K562 (cell line): ENCODE measurements around the gene SERPINA6. TPM values are rescaled to one million over a fixed set of nuclear protein-coding genes. Genes with fewer than 3 reads are reported as not detected.

Experiments
- ATAC-seq: fragments of 200-7000 bp; cut with Tn5 transposase; 3 replicates; pipeline ENCODE4 v1.9.1; 2020; ENCODE audit warnings: moderate library complexity
- BruUV-seq: library from RNA; stranded (reverse); fragments of 400-500 nt; replicated peaks from 2 replicates; lab custom pipeline; 2021; lab: Mats Ljungman, UMichigan
- CTCF ChIA-PET: fragments of 300-600 bp; formaldehyde crosslinking; extraction: SDS; loops from one replicate; lab custom pipeline; 2021; ENCODE audit warnings: low intra/inter-chr PET ratio; lab: Yijun Ruan, JAX
- POLR2A ChIA-PET: fragments of 300-600, 350-650 bp; sonication (Branson Sonifier 250); formaldehyde crosslinking; extraction: SDS; loops from one replicate; lab custom pipeline; 2021; ENCODE audit warnings: antibody characterized with exemption, inconsistent platforms; lab: Yijun Ruan, JAX
- DNase-seq, 4 experiments: peaks; one replicate each; pipeline versions ENCODE4 v3.0.0 to v3.0.0-alpha.2; 2011 to 2018; ENCODE audit warnings: low spot score in 3 of 4, mixed read lengths in 3 of 4; ENCODE audit errors: extremely low read depth in 1 of 4
- FAIRE-seq: peaks from 2 replicates; lab custom pipeline; 2011; peaks lifted over from hg19 to GRCh38; lab: Jason Lieb, UNC
- H2AFZ ChIP-seq: 2 replicates; pipeline ENCODE4 v1.6.0; 2011; ENCODE audit warnings: low read depth, low read length, control low read depth, inconsistent platforms
- H3K27ac ChIP-seq: fragments of 200-600 bp; 3 replicates; pipeline ENCODE4 v1.8.0; 2011; ENCODE audit warnings: low read depth, mild to moderate bottlenecking, control low read depth, inconsistent platforms, low read length, moderate library complexity, mixed read lengths; ENCODE audit errors: extremely low read depth
- H3K27me3 ChIP-seq, 2 experiments: fragments of 300-600 bp in 1 of 2; 2 replicates in 1 of 2; 3 replicates in 1 of 2; pipeline versions ENCODE4 v1.6.0 to v1.8.0; 2011; ENCODE audit warnings: inconsistent platforms in 2 of 2, low read length in 2 of 2, mild to moderate bottlenecking in 1 of 2, mixed read lengths in 1 of 2, moderate library complexity in 1 of 2; ENCODE audit not compliant: control insufficient read depth in 2 of 2, insufficient read depth in 2 of 2
- H3K36me3 ChIP-seq: fragments of 300-600 bp; 3 replicates; pipeline ENCODE4 v1.8.0; 2011; ENCODE audit warnings: mild to moderate bottlenecking, low read length, inconsistent platforms; ENCODE audit not compliant: control insufficient read depth, insufficient read depth
- H3K4me1 ChIP-seq, 2 experiments: fragments of 200-600 bp in 1 of 2; replicated peaks in 1 of 2; 2 replicates in 1 of 2; 3 replicates in 1 of 2; pipeline versions ENCODE4 v1.5.1 to v1.8.0; 2011; ENCODE audit warnings: inconsistent platforms in 2 of 2, low read length in 2 of 2, mild to moderate bottlenecking in 1 of 2, mixed read lengths in 1 of 2, moderate library complexity in 1 of 2; ENCODE audit not compliant: control insufficient read depth in 2 of 2, insufficient read depth in 2 of 2
- H3K4me2 ChIP-seq: 2 replicates; pipeline ENCODE4 v1.6.1; 2011; ENCODE audit warnings: low read length, control low read depth, inconsistent platforms, mixed read lengths; ENCODE audit not compliant: insufficient read depth
- H3K4me3 ChIP-seq: fragments of 200-600 bp; sonication (generic), shearing (Covaris generic); 2 replicates; pipeline ENCODE4 v1.5.1; 2016; ENCODE audit warnings: control low read depth, inconsistent platforms
- H3K79me2 ChIP-seq: fragments of 200-600 bp; 3 replicates; pipeline ENCODE4 v1.8.0; 2011; ENCODE audit warnings: low read length, inconsistent platforms; ENCODE audit not compliant: control insufficient read depth, insufficient read depth
- H3K9ac ChIP-seq, 2 experiments: 2 replicates each; pipeline versions ENCODE4 v1.6.0 to v1.6.1; 2011; ENCODE audit warnings: low read depth in 2 of 2, low read length in 2 of 2, control low read depth in 1 of 2, inconsistent platforms in 1 of 2, mild to moderate bottlenecking in 1 of 2, mixed read lengths in 1 of 2; ENCODE audit not compliant: insufficient read depth in 1 of 2
- H3K9me1 ChIP-seq: one replicate; pipeline ENCODE4 v1.6.0; 2011; ENCODE audit warnings: inconsistent platforms, mild to moderate bottlenecking, low read length, moderate library complexity; ENCODE audit not compliant: control insufficient read depth, insufficient read depth
- H3K9me3 ChIP-seq: replicated peaks from 2 replicates; pipeline ENCODE4 v1.5.1; 2011; ENCODE audit warnings: low read depth, low read length, inconsistent platforms; ENCODE audit not compliant: control insufficient read depth, insufficient read depth
- H4K20me1 ChIP-seq: replicated peaks from 2 replicates; pipeline ENCODE4 v1.6.1; 2011; ENCODE audit warnings: low read length, inconsistent platforms, mixed read lengths; ENCODE audit not compliant: control insufficient read depth, insufficient read depth
- BRF2 ChIP-seq: IDR thresholded peaks from 3 replicates; pipeline ENCODE4 v1.6.1; 2011; ENCODE audit warnings: borderline replicate concordance, mild to moderate bottlenecking; ENCODE audit not compliant: insufficient read length, insufficient read depth
- ERF ChIP-seq: fragments of 450-650 bp; formaldehyde crosslinking; IDR thresholded peaks from 2 replicates; pipeline ENCODE4 v1.4.0; 2020; ENCODE audit warnings: mild to moderate bottlenecking, mixed read lengths
- FOSL1 ChIP-seq: fragments of 200-800 bp; sonication (Bioruptor generic); conservative IDR thresholded peaks from 2 replicates; pipeline ENCODE4 v1.6.1; 2016; ENCODE audit warnings: missing genetic modification characterization, missing compliant biosample characterization
- HINFP ChIP-seq: fragments of 450-650 bp; conservative IDR thresholded peaks from 2 replicates; pipeline ENCODE4 v1.6.1; 2016; ENCODE audit warnings: missing genetic modification characterization, low read depth, mild to moderate bottlenecking, control low read depth, missing compliant biosample characterization
- MAFG ChIP-seq: fragments of 450-650 bp; conservative IDR thresholded peaks from 2 replicates; pipeline ENCODE4 v1.6.1; 2016; ENCODE audit warnings: missing genetic modification characterization, missing compliant biosample characterization
- MTA1 ChIP-seq: fragments of 450-650 bp; IDR thresholded peaks from 2 replicates; pipeline ENCODE4 v1.6.1; 2017; ENCODE audit warnings: borderline replicate concordance
- NCOA1 ChIP-seq: fragments of 450-650 bp; IDR thresholded peaks from 2 replicates; pipeline ENCODE4 v1.6.1; 2016; ENCODE audit warnings: low read depth
- RHOXF2B ChIP-seq: fragments of 250-450 bp; sonication (Bioruptor Pico); conservative IDR thresholded peaks from 2 replicates; pipeline ENCODE4 v1.5.1; 2021
- ZKSCAN8 ChIP-seq: fragments of 200-800 bp; sonication (Bioruptor generic); IDR thresholded peaks from 2 replicates; pipeline ENCODE4 v1.6.1; 2016; ENCODE audit warnings: missing genetic modification characterization, missing compliant biosample characterization
- ZNF174 ChIP-seq: fragments of 250-450 bp; sonication (Bioruptor Pico); IDR thresholded peaks from 2 replicates; pipeline ENCODE4 v1.4.0; 2020; ENCODE audit warnings: mild to moderate bottlenecking
- ZNF444 ChIP-seq: fragments of 250-450 bp; sonication (Bioruptor Pico); IDR thresholded peaks from 2 replicates; pipeline ENCODE4 v1.4.0; 2020; ENCODE audit warnings: mild to moderate bottlenecking, moderate library complexity
- WGBS: fragments of 100-300 bp; shearing (Covaris generic); methylation state at CpG from one replicate; pipeline ENCODE4 v1.1.6; 2016; ENCODE audit warnings: low coverage, mixed read lengths; ENCODE audit not compliant: insufficient coverage; ENCODE audit errors: missing lambda C conversion rate; 5-methylcytosine and 5-hydroxymethylcytosine counted together
- in situ Hi-C: fragments of 300-500 bp; cut with MboI; formaldehyde crosslinking; loops from 4 replicates; pipeline ENCODE4 v1.15.0; 2018; ENCODE audit warnings: inconsistent platforms, mixed read lengths
- intact Hi-C: fragments of 100-400 bp; cut with micrococcal nuclease; formaldehyde crosslinking; loops from 2 replicates; pipeline ENCODE4 v1.14.2; 2022
- polyA plus RNA-seq, 8 experiments: library from polyadenylated mRNA; depleted of rRNA in 4 of 8; stranded (reverse) in 5 of 8; unstranded in 3 of 8; fragments of >200 nt; fragmentation: Nextera tagmentation in 2 of 8; fragmentation: Illumina TruSeq in 1 of 8; extraction: Ambion mirVana in 2 of 8; extraction: Trizol in 1 of 8; gene quantifications; 2 replicates each; pipeline versions ENCODE4 v1.2.1 to v1.2.3, GENCODE V29; 2011 to 2014; ENCODE audit warnings: inconsistent platforms in 1 of 8, missing spikeins in 1 of 8
- total RNA-seq, 7 experiments: library from RNA; depleted of rRNA in 6 of 7; stranded (reverse); fragments of >200 nt in 6 of 7; fragmentation: Illumina TruSeq in 2 of 7; extraction: Trizol in 2 of 7; gene quantifications; 2 replicates each; pipeline versions ENCODE4 v1.2.1 to v1.2.3, GENCODE V29; 2011 to 2021; ENCODE audit warnings: low replicate concordance in 1 of 7

Gene SERPINA6
- total and polyA plus RNA-seq, 9 of the 15 experiments (the other 6 are each of a cell fraction or from before 2014, with no cell fraction given) = not detected

- TF ChIP-seq FOSL1 (tag) = no peak
Measured at GRCh38 chr14:94290197-94290596, 32.9 kb downstream of the SERPINA6 start (continued).

GRCh38 chr14:94288610-94289465 is 34.3 kb downstream of the SERPINA6 start:
- no peak overlapping the region for H3K4me3 ChIP-seq
- H3K9ac ChIP-seq = no peak overlapping the region
- ChIA-PET POLR2A (interaction anchor here (0.5 kb wide), 1 partner anchor 174 kb away, joined by 3 read pairs; no protein-coding TSS in a partner anchor), CTCF (no interaction called here)
- DNase-seq (no peak), FAIRE-seq (no peak), ATAC-seq (no peak)
- no peak overlapping the region for H2AFZ ChIP-seq
- no peaks in the 10 kb centered on the region for H3K4me1 ChIP-seq
- H3K9me1 ChIP-seq = no peaks in the 10 kb centered on the region
- intact Hi-C loops (no loop called here), in situ Hi-C loops (no loop called here)
- no peak for TF ChIP-seq ZKSCAN8 (CRISPR knock-in tag)
- TF ChIP-seq ERF (CRISPR knock-in tag) = no peak
- TF ChIP-seq HINFP (tag) = no peak
- no peak for TF ChIP-seq NCOA1
- no peak for TF ChIP-seq RHOXF2B
- TF ChIP-seq MTA1 = no peak
- no peak for TF ChIP-seq ZNF444 (CRISPR knock-in tag)
- no peak for TF ChIP-seq ZNF174 (CRISPR knock-in tag)
- TF ChIP-seq MAFG = no peak
- TF ChIP-seq BRF2 = no peak
- H4K20me1 ChIP-seq = no peaks in the 10 kb centered on the region
- H3K27ac ChIP-seq = no peak overlapping the region
- no TSS peak for BruUV-seq
- H3K36me3 ChIP-seq = no peaks in the 10 kb centered on the region
- H3K79me2 ChIP-seq = no peaks in the 10 kb centered on the region
- no peak overlapping the region for H3K4me2 ChIP-seq
- 2% methylated on average over 10 of the region's 14 CpGs for WGBS
- peaks cover 0 to 6% of the 10 kb centered on the region in 2 experiments; a peak in 1 of 5 replicates for H3K27me3 ChIP-seq
- no peaks in the 10 kb centered on the region for H3K9me3 ChIP-seq
